Small intestine (tissue), 7 donors: ENCODE data around the gene PLCH1. TPM values are rescaled to one million over a fixed set of nuclear protein-coding genes. Genes with fewer than 3 reads are reported as not detected.
A peak's percentile ranks its signal among the peaks of the same experiment; 100 is the strongest.
"Not testable (repeated sequence)": the region's sequence is repeated elsewhere in the genome, so short reads cannot be mapped to it uniquely, and the experiment has no call there.

Experiments used
- DNase-seq, 2 donors: peaks; one replicate each; pipeline versions ENCODE4 v3.0.0 to v3.0.0-alpha.2; 2013
- FAIRE-seq: peaks from 2 replicates; lab custom pipeline; 2012; peaks lifted over from hg19 to GRCh38; lab: Jason Lieb, UNC
- H3K27ac ChIP-seq, 3 donors: one replicate each; pipeline ENCODE4 v1.5.1; 2013; ENCODE audit warnings: low read length in 2 of 3, mild to moderate bottlenecking in 2 of 3, control low read depth in 1 of 3, inconsistent platforms in 1 of 3, low read depth in 1 of 3, moderate library complexity in 1 of 3
- H3K27me3 ChIP-seq, 3 donors: one replicate each; pipeline ENCODE4 v1.6.1; 2013; ENCODE audit warnings: low read length in 3 of 3, inconsistent platforms in 1 of 3; ENCODE audit not compliant: control insufficient read depth in 3 of 3, insufficient read depth in 3 of 3
- H3K36me3 ChIP-seq, 3 donors: one replicate each; pipeline ENCODE4 v1.6.1; 2013; ENCODE audit warnings: low read length in 3 of 3, inconsistent platforms in 1 of 3, low read depth in 1 of 3, mild to moderate bottlenecking in 1 of 3, moderate library complexity in 1 of 3; ENCODE audit not compliant: control insufficient read depth in 3 of 3, insufficient read depth in 2 of 3
- H3K4me1 ChIP-seq, 3 donors: one replicate each; pipeline ENCODE4 v1.6.1; 2013; ENCODE audit warnings: low read length in 2 of 3, inconsistent platforms in 1 of 3, low read depth in 1 of 3, mild to moderate bottlenecking in 1 of 3, moderate library complexity in 1 of 3; ENCODE audit not compliant: control insufficient read depth in 3 of 3, insufficient read depth in 2 of 3
- H3K4me3 ChIP-seq, 3 donors: one replicate each; pipeline ENCODE4 v1.5.1; 2013; ENCODE audit warnings: low read length in 3 of 3, control low read depth in 1 of 3, inconsistent platforms in 1 of 3, low read depth in 1 of 3, mild to moderate bottlenecking in 1 of 3, moderate library complexity in 1 of 3
- H3K9me3 ChIP-seq, 2 donors: one replicate each; pipeline ENCODE4 v1.6.1; 2013; ENCODE audit warnings: low read depth in 1 of 2, low read length in 1 of 2; ENCODE audit not compliant: control insufficient read depth in 2 of 2, insufficient read depth in 1 of 2
- WGBS, 3 donors: extraction: QIAGEN DNeasy Blood & Tissue Kit; methylation state at CpG; one replicate each; pipeline ENCODE4 v1.1.7; 2013; 5-methylcytosine and 5-hydroxymethylcytosine counted together
- polyA plus RNA-seq, 4 donors: library from polyadenylated mRNA; stranded (reverse) in 3 of 4; unstranded in 1 of 4; fragments of 200-250 nt in 3 of 4; fragments of 120-200 nt in 1 of 4; gene quantifications; one replicate each; pipeline versions ENCODE4 v1.2.1 to v1.2.3, GENCODE V29; 2013
- donor health status: healthy with polysubstance abuse.
- donor health status: control.
- donor health status: control.
- donor health status: Bipolar disorder and iron deficiency.
- donor health status: healthy.

Gene PLCH1
- polyA plus RNA-seq, 4 donors: 1.4 to 9.7 (median 2.8) TPM

DNA sequence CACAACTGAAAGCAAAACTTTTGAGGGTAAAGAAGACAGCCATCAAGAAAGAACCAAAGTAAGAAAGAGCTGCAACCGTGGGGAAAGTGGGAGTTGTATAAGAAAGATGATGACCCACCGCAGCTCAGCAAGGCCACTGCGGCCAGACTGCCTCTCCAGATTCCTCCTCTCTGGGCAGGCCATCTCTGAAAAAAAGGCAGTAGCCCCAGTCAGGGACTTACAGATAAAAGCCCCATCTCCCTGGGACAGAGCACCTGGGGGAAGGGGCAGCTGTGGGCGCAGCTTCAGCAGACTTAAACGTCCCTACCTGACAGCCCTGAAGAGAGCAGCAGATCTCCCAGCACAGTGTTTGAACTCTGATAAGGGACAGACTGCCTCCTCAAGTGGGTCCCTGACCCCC is 124.3 kb downstream of the PLCH1 start:
- not testable (repeated sequence) for FAIRE-seq, H3K9me3 ChIP-seq, H3K36me3 ChIP-seq, H3K27ac ChIP-seq, H3K27me3 ChIP-seq, DNase-seq, H3K4me3 ChIP-seq, H3K4me1 ChIP-seq
- 80 to 88% (median 85%) methylated on average over 5 of the region's 5 CpGs for WGBS, 3 donors

DNA sequence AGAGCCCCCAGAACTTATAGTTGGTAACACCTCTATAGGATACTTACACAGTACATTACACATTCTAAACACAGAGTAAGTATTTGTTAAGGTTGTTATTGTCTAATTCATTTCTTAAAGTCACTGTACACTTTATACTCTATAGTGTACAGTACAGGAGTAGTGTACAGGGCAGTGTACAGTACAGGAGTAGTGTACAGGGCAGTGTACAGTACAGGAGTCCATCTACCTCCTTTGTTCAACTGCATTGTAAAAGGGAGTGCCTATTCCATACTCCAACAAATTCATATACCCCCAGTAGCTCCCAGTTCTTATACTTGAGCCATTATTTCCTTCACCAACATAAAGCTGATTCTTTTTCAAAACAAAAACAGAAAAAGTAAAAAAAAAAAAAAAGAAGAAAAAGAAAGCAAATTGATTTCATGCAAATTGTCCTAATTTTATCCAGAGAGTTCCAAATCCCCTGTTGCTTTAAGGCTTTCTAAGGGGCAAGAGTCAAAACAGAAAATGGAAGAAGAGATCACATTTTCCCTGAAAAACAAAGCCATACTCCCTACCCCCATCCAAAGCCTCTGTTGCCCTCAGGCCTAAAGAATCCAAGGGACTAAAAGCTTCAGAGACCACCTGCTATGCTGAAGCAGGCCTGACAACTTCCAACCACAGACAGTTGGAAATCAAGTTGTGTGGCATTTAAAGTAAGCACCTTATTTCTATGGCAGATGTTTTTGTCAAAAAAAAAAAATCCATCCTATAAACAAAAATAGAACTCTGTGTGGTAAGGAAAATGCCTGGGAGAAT is 125.6 kb downstream of the PLCH1 start:
- no peak for DNase-seq
- Histone ChIP-seq H3K27ac (no peak overlapping the region), H3K27me3 (no peaks in the 10 kb centered on the region), H3K9me3 (peaks cover 0 to 9% of the 10 kb centered on the region in 2 donors), H3K4me3 (no peak overlapping the region), H3K4me1 (no peaks in the 10 kb centered on the region), H3K36me3 (no peaks in the 10 kb centered on the region)
- no peak for FAIRE-seq

DNA sequence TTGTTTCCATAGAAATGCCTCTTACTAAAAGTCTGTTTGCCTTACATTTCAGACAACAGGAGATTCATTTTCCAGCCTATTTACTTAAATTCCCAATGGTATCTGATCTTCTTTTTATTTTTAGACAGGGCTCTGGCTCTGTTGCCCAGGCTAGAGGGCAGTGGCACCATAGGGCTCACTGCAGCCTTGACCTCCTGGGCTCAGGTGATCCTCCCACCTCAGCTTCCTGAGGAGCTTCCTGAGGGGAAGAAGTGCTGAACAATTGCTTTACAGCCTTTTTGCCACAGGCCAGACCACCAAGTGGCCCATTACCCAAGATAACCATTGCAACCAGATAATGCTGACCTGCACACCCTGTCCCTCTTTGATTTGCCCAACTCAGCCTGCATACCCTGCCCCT is 126.3 kb downstream of the PLCH1 start:
- H3K27me3 ChIP-seq: no peaks in the 10 kb centered on the region
- DNase-seq (no peak), FAIRE-seq (no peak)
- peaks cover 0 to 9% of the 10 kb centered on the region in 2 donors for H3K9me3 ChIP-seq
- H3K4me1 ChIP-seq: no peaks in the 10 kb centered on the region
- H3K4me3 ChIP-seq: no peak overlapping the region
- H3K27ac ChIP-seq: no peak overlapping the region
- H3K36me3 ChIP-seq: no peaks in the 10 kb centered on the region

DNA sequence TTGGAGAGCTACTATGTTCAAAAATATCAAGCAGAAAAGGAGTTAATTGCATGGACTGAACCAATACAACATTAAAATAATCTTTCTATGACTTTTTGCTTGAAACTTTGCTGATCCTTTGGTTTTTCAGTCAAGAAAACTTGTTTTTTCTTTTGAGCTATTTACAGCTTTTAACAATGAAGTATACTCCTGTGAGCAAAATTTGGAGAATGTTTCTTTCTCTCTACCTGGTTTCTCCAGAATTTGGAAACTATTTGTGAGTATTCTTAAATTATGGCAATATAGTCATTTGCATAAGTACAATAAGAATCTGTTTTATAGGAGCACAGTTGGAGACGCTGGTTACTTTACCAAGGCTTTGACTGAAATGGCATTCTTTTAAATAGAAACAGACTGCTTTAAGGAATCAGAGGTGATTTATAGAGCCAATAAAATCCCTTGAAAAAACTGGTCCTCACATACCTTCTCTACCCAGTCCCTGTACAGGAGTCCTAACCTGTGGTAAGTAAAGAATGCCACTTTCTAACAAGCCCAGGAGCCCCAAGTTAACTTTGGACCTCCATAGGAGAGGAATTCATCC is 127.4 kb downstream of the PLCH1 start:
- no peaks in the 10 kb centered on the region for H3K27me3 ChIP-seq
- no peak for DNase-seq
- H3K9me3 ChIP-seq: peaks cover 0 to 12% of the 10 kb centered on the region in 2 donors
- no peak for FAIRE-seq
- WGBS, 3 donors: 90 to 96% (median 93%) methylated on average over 1 of the region's 1 CpG
- H3K4me3 ChIP-seq: no peak overlapping the region
- H3K36me3 ChIP-seq: no peaks in the 10 kb centered on the region
- no peak overlapping the region for H3K27ac ChIP-seq
- H3K4me1 ChIP-seq: no peaks in the 10 kb centered on the region

DNA sequence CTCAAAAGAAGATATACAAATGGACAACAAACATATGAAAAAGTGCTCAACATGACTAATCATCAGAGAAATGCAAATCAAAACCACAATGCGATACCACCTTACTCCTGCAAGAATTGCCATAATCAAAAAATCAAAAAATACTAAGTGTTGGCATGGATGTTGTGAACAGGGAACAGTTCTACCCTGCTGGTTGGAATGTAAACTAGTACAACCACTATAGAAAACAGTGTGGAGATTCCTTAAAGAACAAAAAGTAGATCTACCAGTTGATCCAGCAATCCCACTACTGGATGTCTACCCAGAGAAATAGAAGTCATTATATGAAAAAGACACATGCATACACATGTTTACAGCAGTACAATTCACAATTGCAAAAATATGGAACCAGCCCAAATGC is 129.7 kb downstream of the PLCH1 start:
- 88 to 100% (median 94%) methylated on average over 1 of the region's 1 CpG for WGBS, 3 donors
- H3K27ac ChIP-seq, H3K4me3 ChIP-seq, DNase-seq, H3K27me3 ChIP-seq, H3K4me1 ChIP-seq, FAIRE-seq, H3K36me3 ChIP-seq: not testable (repeated sequence)
- peaks cover 0 to 17% of the 10 kb centered on the region in 2 donors for H3K9me3 ChIP-seq

DNA sequence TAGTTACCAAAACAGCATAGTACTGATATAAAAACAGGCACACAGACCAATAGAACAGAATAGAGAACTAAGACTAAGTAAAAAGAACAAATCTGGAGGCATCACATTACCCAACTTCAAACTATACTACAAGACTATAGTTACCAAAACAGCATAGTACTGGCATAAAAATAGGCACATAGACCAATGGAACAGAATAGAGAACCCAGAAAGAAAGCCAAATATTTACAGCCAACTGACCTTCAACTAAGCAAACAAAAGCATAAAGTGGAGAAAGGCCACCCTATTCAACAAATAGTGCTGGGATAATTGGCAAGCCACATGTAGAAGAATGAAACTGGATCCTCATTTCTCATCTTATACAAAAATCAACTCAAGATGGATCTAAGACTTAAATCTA is 130.5 kb downstream of the PLCH1 start:
- H3K4me1 ChIP-seq, H3K36me3 ChIP-seq, FAIRE-seq: not testable (repeated sequence)

DNA sequence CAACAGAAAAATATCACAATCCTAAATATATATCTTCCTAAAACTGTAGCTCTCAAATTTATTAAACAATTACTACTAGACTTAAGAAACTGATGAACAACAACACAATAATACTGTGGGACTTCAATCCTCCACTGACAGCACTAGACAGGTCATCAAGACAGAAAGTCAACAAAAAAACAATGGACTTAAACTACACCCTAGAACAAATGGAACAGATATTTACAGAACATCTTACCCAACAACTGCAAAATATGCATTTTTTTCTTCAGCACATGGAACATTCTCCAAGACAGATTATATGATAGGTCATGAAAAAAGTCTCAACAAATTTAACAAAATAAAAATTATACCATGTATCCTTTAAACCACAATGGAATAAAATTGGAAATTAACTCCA is 133.4 kb downstream of the PLCH1 start:
- FAIRE-seq (no peak), DNase-seq (no peak)
- Histone ChIP-seq H3K36me3 (no peaks in the 10 kb centered on the region), H3K4me3 (no peak overlapping the region), H3K4me1 (peaks cover 0 to 4% (median 0%) of the 10 kb centered on the region in 3 donors), H3K9me3 (peaks cover 0 to 29% of the 10 kb centered on the region in 2 donors), H3K27ac (no peak overlapping the region), H3K27me3 (no peaks in the 10 kb centered on the region)

More for the DNA sequence above, 130.5 kb downstream of the PLCH1 start:
- not testable (repeated sequence) for H3K27me3 ChIP-seq, H3K27ac ChIP-seq, DNase-seq, H3K4me3 ChIP-seq
- H3K9me3 ChIP-seq: peaks cover 0 to 21% of the 10 kb centered on the region in 2 donors

DNA sequence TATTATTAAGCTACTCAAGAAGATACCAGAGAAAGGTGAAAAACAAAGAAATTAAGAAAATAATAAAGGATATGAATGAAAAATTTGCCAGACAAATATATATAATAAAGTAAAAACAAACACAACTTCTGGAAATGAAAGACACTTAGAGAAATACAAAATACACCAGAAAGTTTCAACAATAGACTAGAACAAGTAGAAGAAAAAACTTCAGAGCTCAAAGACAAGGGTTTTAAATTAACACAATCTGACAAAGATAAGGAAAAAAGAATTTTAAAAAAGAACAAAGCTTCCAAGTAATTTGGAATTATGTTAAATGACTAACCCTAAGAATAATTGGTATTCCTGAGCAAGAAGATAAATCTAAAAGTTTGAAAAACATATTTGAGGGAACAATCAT is 135.3 kb downstream of the PLCH1 start:
- H3K4me1 ChIP-seq: peaks cover 0 to 13% (median 3%) of the 10 kb centered on the region in 3 donors
- FAIRE-seq: peak; percentile 26
- peaks cover 0 to 29% of the 10 kb centered on the region in 2 donors for H3K9me3 ChIP-seq
- no peak overlapping the region for H3K4me3 ChIP-seq
- no peak for DNase-seq
- no peak overlapping the region for H3K27ac ChIP-seq
- peaks cover 0 to 2% (median 0%) of the 10 kb centered on the region in 3 donors for H3K27me3 ChIP-seq
- no peaks in the 10 kb centered on the region for H3K36me3 ChIP-seq
